Colon (tissue), 2 donors: ENCODE results near the gene CDK2.

Experiments used
- FAIRE-seq: peaks from 2 replicates; lab custom pipeline; 2012; peaks lifted over from hg19 to GRCh38; lab: Jason Lieb, UNC
- donor health status: control.
- donor health status: control.

CDK2 gene

DNA sequence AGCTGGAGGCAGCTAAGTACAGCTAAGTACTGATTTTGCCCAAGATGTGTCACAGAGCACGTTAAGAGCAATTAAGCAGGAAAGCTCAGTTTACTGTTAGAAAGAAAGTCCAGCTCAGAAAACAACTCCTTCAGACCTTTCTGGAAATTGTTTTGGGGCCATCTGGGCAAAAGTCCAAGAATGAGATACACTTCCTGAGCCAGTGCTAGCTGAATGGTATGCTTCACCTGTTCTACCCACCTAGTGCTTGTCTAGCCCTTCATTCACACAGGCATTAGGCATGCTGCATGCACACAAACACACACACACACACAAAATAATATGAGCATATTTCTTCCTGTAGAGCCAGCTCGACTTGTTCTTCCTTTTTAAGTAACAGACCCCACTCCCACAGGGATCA is 47.6 kb downstream of the CDK2 start:
- no peak for FAIRE-seq

DNA sequence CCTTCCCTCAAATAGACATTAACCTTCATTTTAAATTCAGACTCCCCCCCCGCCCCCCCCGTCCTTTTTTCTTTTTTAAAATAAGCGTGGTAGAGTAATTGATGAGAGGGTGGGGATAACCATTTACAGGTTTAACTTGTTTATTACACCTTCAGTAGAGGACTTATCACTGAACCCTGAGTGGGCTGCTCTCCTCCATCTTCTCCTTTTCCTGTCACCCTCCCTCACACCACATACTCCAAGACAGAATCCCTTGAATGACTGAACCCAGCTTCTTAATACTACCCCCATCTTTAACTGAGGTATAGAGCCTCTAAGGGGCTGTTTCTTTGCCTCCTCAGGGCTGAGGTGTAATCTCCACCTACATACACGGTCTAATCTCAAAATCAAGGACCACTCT is 50.6 kb downstream of the CDK2 start:
- no peak for FAIRE-seq

DNA sequence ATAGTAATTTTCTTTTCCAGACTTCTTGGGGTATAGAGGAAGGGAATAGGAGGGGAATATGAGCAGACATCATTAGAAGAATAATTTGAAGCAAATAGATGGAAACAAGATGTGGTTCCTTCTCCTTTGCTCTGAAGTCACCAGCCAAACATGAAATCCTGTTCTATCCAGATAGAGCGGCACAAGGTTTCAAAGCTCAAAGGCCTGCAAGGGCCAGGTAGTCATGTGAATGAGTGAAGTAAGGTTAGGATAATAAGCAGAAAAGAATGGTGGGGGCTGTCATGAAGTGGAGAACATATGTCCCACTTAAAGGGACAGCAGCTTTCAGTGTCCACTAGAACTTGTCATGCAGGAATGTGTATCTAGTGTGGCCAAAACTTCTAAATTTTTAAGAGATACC is 51.7 kb downstream of the CDK2 start:
- FAIRE-seq, result no peak

DNA sequence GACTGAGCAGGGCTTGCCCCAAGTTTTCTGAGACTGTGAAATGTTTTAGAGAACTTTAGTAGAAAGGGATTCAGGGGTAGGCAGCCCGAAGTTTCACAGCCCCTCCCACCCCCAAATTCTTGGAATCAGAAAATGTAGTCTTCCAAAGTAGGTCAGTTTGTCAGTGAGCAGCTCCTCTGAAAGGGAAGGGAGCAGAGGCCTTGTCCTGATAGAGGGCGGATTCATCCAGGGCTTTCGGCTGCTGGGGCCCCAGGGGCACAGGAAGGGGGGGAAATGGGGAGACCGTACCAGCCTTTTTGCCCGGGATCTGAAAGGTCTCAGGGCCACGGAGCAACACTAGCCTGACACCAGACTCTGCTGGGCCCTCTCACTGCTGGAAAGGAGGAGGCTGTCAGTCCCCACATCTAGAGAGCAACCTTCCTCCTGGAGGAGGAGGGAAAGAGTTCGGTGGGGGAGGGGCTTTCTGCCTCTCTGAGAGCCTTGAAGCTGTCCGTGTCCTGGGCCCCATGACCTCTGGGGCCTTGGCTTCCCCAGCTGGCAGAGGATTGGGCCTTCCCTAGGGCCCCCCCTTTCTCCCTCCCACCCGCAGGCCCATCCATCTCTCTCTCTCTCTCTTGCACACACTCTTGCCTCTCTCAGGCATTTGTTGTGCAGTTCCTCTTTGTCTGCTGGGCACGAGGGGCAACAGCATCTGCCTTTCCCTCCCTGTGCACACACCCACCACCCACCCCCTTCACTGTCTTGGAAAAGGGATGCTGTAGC is 54.0 kb downstream of the CDK2 start, which contains the start of gene IKZF4:
Gene IKZF4, plus strand, starts transcription at position 621 of the 762 bp plus-strand sequence. CDS start 451 bp downstream, outside the sequence.
- no peak for FAIRE-seq

DNA sequence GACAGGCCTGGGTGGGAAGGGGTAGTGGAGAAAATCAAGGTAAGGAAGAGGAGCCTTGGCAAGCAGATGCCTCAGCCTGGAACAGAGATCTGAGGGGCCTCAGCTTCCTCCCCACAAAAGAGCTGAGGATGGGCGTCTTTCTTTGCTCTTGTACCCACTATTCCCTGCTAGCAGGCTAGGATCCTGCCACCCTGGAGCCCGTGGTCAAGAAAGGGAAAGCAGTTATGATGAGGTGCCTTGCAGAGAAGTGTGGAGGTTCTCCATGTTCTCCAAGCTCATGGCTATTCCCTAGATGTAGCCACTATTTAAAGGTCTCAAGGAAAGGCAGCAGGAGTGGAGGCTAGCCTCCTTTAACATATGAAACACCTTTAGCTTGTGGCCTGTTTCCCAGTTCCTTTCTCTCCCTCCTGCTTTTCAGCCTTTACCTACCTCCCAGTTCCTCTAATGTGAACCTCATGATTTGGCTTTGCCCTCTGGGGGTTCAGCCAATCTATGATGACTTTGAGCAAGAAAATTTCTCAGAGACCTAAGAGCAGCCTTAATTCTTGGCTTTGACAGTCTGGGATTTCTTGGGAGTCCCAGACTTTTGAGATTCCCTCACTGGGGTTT is 55.4 kb downstream of the CDK2 start:
- FAIRE-seq, result no peak
